Stromal cell of bone marrow (primary cell): Measurements from ENCODE around the gene SVIL.
"Not testable (repeated sequence)": the region's sequence is repeated elsewhere in the genome, so short reads cannot be mapped to it uniquely, and the experiment has no call there.

Experiments
- DNase-seq: peaks from one replicate; pipeline ENCODE4 v3.0.0-alpha.2; 2012; ENCODE audit warnings: low read depth

SVIL gene

DNA sequence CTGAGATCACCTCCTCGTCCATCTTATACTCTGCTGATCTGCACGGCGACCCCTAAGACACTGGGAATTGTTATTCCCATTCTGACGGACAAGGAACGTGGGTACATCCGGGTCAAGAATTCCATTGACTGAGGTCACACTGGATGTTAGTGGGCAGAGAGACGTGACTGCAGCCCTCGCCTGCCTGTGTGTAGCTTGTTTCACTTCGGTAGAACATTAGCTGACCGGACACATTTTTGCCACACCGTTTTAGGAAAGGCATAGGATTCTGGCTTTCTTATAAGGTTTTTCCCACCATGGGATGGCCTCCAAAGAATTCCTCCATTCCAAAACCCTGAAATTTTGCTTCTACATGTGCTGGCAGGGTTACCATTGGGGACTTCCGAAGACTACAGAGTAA, 118.9 kb downstream of the SVIL start:
- not testable (repeated sequence) for DNase-seq

DNA sequence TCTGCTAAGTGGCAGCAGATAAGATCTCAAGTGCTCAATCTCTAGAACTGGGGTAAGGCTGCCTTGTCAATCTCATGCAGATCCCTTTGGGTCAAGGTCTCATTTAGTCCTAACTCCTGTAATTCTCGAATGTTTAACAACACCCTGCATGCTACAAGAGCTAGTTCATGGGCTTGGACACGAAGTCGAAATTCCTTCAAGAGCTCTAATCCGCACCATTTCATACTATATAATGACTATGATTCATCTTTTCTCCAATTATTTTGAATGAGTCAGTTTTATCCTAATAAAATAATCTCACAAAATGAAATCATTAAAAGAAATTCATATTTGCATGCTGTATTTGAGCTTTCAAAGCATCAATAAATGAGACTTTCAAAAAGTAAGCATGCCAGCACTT, 119.7 kb downstream of the SVIL start:
- not testable (repeated sequence) for DNase-seq

DNA sequence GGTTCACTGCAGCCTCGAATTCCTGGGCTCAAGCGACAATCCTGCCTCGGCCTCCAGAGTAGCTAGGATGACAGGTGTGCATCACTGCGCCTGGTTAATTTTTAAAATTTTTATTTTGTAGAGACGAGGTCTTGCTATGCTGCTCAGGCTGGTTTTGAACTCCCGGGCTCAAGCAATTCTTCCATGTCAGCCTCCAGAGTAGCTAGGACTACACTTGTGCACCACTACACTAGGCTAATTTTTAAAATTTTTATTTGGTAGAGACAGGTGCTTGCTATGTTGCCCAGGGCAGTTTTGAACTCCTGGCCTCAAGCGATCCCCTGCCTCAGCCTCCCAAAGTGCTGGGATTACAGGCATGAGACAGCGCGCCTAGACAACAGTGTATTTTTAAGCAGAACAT, 120.5 kb downstream of the SVIL start:
- no peak for DNase-seq

DNA sequence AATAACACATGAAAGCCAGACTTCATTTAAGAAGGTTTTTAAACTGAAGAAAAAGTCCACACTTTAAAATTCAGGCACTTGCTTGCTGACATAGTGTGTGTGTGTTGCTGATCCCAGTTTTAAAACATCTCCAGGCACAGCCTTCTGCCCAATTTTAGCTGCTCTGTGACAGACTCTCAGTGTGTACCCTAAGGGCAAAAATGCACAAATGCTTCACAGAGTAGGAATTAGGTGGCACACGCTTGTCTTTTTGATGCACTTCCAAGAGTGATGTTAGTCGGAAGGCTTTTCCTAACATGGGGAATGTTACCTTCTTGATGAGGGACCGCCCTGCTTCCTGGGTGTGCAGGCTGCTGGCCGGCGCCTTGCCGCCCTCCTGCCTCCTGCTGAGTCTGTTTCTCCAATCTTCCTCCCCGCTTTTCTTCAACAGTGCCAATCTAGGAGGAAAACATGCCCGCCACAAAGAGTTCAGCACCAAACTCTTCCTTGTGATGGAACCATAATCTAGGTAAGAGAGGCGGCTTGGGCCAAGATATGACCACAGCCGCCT, 122.3 kb downstream of the SVIL start:
- no peak for DNase-seq

DNA sequence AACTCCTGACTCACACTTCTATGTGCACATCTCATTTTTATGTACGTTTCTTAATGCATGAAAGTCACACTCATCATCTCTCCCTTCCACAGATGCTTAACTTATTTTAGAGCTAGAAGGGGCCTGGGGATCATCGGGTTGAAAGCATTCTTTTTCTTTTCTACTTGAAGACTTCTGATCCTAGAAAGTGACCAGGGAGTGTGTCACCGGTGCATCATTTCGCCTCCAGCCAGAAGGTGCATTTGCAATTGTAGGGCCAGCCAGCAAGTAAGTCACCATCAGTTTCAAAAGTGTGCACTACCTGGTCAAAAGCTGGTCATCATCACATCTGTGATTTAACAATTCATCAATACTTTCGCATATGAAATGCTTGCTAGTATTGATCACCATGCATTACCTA, 123.0 kb downstream of the SVIL start:
- not testable (repeated sequence) for DNase-seq

DNA sequence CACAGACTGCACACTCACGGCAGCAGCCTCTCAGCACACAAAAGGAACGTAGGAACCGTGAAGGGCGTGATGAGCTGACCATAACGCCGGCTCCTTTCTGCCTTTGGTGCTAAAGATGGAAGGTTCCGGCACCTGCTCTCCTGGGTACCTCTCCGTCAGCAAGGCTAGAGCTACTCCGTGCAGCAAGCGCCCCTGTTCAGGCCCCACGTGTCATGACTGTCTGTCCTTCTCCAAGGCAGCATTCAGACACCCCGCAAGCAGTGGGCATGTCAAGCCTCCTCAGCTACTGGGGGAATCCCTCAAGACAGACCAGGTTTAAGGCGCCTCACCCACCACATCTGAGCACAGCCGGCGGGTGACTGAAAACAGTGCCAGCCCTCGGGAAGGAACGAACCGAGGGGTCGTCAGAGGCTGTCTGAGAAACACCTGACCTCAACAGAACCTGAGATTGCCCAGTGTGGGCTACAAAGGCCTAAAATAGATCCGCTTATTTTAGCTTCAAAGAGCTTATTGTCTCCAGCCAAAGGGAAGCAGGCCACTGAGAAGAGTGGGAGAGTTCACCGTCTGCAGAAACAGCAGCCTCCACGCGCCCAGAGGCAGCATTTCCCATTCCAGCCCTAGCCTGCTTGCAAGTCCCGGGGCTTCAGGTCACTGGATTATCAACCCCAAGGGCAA, 124.2 kb downstream of the SVIL start:
- not testable (repeated sequence) for DNase-seq

DNA sequence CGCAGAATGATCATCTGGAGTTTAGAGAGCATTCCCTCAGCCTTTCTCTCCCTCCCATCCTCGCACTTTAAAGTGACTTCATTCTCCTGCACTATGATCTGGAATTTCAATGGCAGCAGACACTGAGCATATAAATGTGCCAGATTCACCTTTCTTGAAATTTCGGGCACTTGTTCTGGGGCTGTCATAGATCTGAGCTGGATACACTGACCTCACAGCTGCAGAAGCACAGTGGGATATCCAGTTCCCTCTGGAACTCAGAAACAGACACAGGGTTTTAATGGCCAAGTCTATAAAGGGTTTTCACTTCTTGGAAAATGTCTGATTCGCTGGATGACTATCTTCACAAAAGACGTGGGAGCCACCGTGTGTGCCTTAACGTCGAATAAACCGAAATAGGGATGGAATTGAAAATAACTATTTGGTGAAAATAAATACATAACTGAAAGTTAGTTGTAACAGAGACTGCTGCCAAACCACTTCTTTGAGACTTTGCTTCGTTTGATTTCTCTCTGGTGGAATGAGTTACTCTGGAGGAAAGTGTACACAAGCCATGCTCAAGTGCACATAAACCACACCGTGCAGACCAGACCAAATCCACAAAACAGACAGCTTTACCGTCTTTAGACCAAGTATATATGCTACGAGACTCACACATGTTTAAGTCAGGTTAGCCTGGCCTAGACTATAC, 126.1 kb downstream of the SVIL start:
- DNase-seq = no peak

DNA sequence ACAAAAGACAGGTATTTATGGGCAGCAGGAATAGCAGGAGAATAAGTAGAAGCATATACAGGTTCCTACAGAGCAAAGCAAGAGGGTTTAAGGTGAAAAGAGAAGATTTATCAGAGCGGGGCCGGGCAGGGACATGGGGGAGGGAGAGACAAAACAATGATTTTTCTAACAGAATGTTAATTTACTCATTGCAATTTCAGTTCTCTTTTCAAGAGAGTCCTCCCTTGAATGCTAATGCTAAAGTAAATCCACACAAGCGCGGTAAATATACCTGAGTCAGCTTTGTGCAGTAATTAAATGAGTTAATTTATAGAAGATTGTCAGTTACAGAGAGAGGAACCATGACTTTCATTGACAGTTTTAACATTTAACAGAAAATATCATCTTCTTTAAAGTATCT, 127.0 kb downstream of the SVIL start:
- not testable (repeated sequence) for DNase-seq

DNA sequence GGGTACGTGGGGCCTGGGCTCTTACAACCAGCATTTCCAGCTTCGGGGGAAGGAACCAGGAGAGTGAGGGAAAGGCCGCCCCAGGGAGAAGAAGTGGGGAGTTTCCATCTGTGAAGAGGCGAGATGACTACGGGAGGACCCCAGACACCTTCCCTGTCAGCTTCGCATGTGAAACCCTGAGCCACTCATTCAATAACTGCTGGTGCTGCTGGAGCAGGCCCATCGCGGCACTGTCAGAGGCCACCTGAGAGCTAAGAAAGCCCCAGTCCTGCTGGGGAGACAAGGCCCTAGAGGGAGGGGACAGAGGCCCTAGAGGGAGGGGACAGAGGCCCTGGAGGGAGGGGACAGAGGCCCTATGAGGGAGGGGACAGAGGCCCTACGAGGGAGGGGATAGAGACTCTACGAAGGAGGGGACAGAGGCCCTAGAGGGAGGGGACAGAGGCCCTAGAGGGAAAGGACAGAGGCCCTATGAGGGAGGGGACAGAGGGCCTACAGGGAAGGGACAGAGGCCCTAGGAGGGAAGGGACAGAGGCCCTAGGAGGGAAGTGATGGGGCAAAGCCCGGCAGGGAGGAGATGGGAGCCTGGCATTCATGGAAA, 128.3 kb downstream of the SVIL start:
- DNase-seq = not testable (repeated sequence)

DNA sequence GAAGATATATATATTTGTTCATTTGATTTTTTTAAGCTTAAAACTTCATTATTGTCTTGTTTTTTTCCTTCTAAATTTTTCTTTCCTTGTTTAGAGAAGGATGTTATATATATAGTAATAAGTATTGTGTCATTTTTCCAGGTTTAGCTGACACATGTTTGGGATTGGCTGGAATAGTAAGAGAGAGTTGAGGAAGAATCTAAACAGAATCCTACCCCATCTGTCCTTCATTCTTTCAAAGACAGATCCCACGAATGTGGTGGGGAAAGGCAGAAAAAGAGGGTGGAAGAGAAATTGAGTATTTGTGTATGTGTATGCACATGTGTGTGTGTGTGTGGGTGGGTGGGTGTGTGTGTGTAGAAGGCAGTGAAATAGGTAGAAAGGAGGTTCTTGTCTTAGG, 132.4 kb downstream of the SVIL start:
- DNase-seq = no peak

DNA sequence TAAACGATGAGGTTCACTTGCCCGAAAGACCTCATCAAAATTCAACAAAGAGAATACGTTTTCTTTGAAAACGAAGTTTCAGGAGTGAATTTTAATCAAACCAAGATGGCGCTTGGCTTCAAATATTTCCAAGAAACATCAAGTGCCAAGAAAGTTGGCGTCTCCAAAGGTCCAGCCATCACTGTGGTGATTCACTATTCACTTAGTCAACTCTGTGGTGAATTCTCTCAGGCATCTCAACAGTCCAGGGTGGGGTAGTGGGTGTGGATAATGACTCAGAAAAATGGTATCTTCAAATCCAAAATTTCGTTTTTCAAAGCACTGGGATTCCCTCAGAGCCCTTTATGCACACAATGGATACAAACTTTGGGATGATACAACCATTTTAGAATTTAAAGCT, 133.1 kb downstream of the SVIL start:
- peak; percentile 91 for DNase-seq

DNA sequence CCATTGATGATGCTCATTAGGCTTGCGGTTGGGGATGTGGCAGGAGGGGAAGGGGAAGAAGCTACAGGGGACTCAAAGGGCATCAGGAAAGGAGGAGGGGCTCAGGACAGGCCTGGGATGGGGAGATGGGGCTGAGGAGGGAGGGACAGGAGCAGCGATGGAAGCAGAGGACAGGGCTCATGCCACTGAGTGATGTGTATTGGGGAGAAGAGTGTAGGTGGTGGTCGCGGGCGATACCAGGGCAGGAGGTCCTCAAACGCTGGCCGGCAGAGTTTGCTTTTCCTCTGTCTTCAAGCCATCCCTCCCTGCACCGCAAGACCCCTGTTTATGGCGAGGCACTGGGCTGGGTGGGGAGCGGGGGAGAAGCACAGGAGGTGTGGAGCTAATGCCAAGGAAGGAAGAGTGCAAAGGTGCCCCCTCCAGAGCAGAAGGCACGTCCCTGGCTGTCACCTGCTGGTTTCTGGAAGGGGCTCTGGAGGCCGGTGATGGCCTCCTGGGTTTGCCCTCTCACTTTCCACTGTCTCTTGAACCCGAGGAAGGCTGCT, 134.7 kb downstream of the SVIL start:
- no peak for DNase-seq

DNA sequence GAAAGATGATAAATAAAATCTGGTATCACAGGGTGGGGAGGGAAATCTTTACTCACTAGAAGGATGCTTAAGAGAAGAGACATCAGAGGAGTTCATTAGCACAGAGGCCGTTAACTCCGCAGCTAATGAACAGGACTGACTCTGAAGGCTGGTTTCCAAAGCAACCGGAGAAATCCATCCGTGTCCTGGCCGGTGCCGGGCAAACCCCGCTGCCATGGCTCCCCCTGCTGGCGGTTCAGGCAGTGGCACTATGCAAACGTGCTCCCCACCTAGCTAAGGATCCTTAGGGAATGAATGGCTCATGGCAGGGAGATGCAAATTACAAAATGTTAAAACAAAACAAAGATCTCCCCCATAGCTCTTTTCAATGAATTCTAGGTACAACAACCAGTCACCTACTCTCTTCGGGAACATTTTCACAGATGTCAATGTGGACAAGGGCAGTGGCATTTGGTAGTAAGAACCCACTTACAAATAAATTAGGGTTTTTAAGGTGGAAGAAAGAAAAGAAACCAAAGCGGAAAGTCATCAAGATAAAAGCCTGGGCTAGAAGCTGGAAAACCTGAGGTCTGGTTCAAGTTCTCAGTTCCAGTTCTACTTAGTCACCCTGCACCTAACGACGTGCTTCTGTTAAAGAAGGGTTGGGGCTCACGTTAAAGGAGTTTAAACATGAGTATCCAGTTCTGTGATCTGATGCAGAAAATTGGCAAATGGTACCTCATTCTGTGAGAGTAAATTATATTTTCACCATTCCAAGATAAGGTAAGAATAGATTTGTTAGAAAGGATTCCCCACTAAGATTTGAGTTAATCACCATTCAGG, 138.2 kb downstream of the SVIL start:
- DNase-seq = peak; percentile 34

DNA sequence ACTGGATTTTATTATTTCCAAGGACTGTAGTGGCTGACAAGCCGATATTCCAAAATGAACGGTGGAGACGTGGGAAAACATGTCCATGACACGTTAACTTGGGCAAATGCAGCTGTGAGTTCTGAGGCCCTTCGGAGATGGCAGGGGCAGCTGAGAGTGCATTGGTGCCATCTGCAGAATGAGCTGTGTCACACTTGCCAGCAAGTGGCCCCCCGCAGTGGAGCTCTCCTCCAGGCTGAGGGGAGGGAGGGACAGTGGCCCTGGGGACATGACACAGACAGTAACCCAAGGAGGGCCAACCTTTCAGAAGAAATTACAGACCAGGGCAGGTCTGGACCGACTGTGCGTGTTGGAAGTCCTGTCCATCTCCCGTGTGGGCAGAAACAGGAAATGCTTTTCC, 139.4 kb downstream of the SVIL start:
- DNase-seq = no peak

DNA sequence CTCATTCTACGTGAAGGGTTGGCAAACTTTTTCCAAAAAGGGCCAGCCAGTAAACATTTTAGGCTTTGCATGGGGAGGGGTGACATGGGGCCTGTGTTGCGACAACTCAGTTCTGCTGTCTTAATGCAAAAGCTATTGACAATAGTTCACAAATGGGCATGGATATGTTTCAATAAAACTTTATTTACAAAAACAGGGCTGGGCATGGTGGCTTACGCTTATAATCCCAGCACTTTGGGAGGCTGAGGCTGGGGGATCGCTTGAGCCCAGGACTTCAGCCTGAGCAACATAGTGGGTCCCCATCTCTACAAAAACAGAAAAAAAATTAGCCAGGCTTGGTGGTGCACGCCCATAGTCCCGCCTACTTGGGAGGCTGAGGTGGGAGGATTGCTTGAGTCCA, 141.1 kb downstream of the SVIL start:
- no peak for DNase-seq

DNA sequence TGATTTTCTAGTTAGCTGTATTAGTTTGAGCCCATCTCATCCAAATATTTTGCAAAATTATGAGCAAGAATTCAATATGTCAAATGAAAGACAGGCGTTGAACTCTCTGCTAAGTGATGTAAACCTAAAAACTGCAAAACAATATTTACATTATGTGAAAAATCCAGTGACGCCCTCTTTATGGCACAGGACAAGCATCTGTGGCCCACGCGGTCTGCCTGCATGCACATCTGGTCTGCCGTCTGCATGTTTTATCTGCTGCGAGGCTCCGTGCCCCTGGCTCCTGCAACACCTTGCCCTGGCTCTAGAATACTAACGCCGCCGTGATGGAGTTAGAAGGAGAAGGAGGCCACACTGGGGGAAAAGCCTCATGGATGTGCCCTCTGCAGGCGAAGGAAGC, 142.0 kb downstream of the SVIL start:
- no peak for DNase-seq

DNA sequence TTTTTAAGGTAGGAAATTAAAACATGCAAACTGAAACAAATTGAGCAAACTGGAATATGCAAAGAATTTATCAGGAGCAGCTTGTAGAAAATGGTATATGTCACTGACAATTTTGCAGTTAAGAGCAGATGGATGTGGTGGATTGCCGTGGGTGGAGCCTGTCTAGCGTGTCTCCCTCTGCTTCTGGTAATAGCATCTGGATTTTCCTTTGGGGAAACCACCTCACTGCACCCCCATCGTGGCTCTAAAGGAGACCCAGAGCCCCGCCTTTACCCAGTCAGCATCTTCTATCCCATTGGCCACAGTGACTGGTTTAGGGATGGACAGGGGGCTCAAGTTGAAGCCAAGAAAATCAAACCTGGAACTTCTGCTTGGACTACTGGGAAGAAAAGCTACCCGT, 142.9 kb downstream of the SVIL start:
- no peak for DNase-seq

DNA sequence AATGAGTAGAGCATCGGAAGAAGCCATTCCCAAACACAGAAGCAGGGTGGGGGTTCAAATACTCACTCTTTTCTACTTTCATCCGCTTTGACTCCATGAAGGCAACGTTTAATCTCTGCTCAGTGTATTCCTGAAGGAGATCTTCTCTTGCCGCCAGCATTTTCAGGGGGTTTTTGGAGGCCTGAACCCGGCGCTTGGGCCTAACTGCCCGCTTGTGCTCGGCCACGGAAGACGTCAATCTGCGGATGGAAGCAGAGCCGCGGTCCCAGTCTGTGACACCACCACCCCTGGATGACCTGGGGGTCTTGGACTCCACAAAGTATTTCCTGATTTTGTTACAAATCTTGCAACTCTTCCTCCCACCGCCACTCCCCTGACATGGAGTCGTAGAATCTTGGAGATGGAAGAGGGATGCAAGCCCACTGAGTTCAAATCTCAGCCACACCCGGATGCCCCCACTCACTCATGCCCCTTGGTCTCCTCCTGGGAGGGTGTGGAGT, 143.9 kb downstream of the SVIL start:
- DNase-seq = not testable (repeated sequence)

DNA sequence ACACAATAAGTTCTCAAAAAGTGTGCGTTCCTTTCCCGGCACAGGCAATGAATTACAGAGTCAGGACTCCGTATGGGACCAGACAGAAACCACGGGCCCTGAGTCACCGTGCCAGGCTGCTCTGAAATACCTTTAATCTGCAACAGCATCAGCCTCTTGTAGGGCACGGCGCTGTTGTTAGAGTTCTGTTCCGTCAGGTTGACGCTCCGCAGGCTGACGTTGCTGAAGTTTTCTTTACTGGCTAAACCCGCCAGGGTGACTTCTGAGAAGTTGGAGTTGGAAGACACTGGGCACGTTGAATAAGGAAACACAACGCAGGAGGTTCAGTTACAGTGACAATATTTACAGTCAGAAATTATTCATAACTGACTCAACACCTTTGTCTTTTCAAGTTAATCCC, 146.3 kb downstream of the SVIL start:
- DNase-seq = not testable (repeated sequence)

DNA sequence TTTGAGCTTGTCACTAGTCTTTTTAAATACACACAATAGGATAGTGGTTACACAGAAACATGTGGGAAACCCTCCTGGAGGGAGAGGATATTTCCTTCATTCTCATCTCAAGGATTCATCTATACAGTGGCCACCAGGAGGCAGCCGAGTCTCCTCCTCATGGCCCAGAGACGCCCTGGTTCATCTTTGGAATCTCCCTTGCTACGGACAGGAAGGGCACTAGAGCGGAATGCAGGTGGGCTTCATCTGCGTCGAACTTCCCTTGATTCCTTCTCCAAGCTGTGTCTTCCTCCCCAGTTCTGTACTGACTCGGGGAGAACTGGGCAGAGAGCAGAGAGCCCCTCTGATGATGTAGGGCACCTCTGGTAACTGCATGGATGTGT, 146.9 kb downstream of the SVIL start:
- not testable (repeated sequence) for DNase-seq

DNA sequence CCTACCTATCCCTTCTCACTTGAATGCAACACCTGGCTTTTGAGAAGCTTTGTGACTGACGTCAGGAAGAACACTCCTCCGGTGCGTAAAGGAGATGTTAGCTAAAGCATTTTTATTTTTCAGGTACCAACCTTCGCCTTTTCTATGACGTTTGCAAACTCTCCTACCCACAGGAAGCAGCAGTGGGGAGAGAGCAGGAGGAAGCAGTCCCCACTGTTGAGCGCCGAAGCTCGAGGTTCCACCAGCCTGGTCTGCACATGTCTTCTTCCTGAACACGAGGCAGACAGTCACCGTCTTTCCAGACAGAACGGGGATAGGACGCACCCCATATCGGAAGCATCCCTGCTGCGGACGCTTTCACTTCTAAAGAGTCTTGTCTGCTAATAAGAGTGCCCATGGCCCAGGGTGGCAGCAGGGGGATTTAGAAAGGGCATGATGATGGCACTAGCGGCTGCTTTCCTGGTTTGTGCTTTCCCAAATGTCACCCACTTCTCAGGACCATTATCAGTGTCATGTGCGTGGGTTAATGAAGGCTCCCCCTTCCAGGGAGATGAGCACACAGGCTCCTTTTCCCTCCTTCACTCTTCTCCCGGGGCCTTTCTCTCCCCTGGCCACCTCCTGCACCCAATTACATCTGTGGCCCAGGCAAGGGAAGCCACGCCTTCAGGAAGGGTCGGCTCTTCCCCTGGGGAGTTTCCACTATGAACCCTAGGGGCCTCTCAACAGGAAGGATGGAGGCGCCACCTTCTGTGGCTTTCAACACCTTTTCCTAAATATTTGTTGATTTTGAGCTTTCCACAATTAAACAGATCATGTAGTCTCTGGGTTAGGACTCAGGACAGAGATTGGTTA, 147.5 kb downstream of the SVIL start:
- not testable (repeated sequence) for DNase-seq
